KOPT-K1 (cell line): ENCODE measurements around the gene TDRD3.

Source experiments
- H3K27ac ChIP-seq: fragments of 200-600 bp; sonication (generic); 2 replicates; pipeline ENCODE4 v1.5.1; 2016; ENCODE audit warnings: antibody characterized with exemption, mild to moderate bottlenecking, low read depth, low read length; ENCODE audit not compliant: poor library complexity, severe bottlenecking
- H3K36me3 ChIP-seq: fragments of 200-600 bp; sonication (generic); 2 replicates; pipeline ENCODE4 v1.5.1; 2017; ENCODE audit warnings: antibody characterized with exemption, mild to moderate bottlenecking, low read length, moderate library complexity; ENCODE audit not compliant: insufficient read depth
- H3K9me3 ChIP-seq: fragments of 200-600 bp; sonication (generic); 2 replicates; pipeline ENCODE4 v1.5.1; 2017; ENCODE audit warnings: antibody characterized with exemption, low read length, mild to moderate bottlenecking; ENCODE audit not compliant: insufficient read depth, poor library complexity, severe bottlenecking

The TDRD3 gene

DNA sequence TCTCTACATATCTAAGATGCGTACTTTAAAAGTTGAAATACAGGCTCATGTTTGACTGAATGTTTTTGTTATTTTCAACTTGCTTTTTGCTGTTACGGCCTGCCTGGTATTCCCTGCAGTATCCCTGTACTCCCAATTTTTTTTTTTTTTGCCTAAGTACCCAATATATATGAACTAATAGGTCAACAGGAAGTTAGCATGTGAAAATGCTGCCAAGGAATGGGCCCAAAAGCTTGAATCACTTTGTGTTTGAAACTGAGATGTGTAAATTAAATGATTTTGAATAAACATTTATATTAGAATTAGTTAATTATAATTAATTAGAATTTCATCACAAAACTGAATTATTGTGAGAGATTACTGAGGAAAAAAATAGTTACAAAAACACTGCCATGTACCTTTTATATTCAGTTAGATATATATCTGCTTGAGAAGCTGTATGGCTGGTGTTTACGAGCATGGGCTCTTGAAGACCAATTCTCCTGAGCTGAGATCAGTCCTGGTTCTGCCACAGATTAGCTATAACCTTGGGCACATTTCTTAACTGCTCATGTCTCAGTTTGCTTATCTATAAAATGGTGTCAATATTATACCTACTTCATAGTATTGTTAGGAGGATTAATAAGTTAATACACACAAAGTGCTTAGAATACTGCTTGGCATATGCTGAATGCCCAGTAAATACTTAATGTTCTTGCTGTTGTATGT is 16.0 kb downstream of the TDRD3 start:
- Histone ChIP-seq H3K27ac (no peak overlapping the region), H3K36me3 (no peaks in the 10 kb centered on the region), H3K9me3 (peaks cover 9% of the 10 kb centered on the region)

DNA sequence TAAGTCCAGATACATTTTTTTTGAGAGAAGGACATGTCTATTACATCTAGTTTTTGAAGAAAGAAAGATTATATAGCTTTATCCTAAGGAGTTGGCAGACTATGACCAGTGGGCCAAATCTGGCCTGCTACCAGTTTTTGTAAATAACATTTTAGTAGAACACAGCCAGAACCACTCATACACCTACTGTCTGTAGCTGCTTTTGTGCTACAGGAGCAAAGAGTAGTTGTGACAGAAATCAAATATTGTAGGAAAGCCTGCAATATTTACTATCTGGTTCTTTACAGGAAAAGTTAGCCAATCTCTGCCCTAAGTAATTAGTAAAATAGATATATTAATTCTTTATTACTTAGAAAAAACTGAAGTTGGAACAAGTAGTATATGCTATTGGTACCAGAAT is 17.2 kb downstream of the TDRD3 start:
- Histone ChIP-seq H3K9me3 (no peaks in the 10 kb centered on the region), H3K36me3 (no peaks in the 10 kb centered on the region), H3K27ac (no peak overlapping the region)

DNA sequence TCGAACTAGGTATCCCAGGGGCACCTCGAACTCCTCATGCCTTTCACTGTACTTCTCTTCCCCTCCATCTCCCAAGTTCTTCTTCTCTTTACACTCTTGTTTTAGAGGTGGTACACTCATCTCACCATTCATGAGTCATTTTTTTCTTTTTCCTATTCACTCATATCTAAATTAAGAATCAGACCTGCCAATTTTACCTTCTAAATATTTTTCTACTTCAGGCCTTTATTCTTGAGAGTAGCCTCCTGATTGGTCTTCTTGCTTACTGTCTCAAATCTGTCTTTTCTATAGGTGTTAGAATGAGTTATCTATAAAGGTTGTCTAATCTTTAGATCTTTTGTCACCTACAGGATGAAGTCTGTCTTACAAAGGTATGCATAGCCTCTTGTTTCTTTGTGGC is 20.7 kb downstream of the TDRD3 start:
- no peak overlapping the region for H3K27ac ChIP-seq
- H3K9me3 ChIP-seq = peaks cover 16% of the 10 kb centered on the region
- no peaks in the 10 kb centered on the region for H3K36me3 ChIP-seq

DNA sequence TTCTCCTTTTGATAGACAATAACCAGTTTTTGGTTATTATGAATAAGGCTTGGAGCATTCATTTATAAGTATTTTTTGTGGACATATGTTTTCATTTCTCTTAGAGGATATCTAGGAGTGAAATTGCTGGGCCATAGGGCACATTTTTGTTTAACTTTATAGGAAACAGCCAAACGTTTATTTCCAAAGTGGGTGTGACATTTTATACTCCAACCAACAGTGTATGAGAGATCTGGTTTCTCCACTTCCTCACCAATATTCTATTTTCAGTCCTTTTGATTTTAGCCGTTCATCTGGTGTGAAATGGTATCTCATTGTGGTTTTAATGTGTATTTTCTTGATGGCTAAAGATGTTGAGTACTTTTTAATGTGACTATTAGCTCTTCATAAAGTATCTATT is 21.9 kb downstream of the TDRD3 start:
- peaks cover 16% of the 10 kb centered on the region for H3K9me3 ChIP-seq
- no peak overlapping the region for H3K27ac ChIP-seq
- no peaks in the 10 kb centered on the region for H3K36me3 ChIP-seq

DNA sequence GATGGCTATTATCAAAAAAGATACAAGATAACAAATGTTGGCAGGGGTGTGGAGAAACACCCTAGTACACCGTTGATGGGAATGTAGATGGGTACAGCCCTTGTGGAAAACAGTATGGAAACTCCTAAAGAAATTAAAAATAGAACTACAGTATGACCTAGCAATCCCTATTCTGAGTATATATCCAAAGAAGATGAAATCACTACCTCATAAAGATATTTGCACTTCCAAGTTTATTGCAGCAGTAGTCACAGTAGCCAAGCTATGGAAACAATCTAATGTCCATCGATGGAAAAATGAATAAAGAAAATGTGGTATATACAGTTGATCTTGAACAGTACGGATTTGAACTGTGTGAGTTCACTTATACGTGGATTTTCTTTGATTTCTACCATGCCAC is 28.3 kb downstream of the TDRD3 start:
- Histone ChIP-seq H3K36me3 (no peaks in the 10 kb centered on the region), H3K27ac (no peak overlapping the region)

DNA sequence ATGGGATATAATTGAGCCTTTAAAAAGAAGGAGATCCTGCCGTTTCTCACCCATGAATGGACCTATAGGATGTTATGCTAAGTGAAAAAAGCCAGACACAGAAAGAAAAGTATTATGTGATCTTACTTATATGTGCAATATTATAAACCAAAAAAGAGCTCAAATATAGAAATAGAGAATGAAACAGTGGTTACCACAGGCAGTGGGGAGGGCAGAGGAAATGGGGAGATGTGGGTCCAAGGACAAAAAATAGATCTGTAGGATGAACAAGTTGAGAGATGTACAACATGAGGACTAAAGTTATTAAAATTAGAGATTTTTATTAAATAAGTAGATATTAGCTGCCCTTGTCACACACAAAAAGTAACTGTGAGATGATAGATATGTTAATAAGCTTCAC is 29.1 kb downstream of the TDRD3 start:
- H3K9me3 ChIP-seq = peaks cover 7% of the 10 kb centered on the region
- H3K36me3 ChIP-seq = no peaks in the 10 kb centered on the region
- H3K27ac ChIP-seq = no peak overlapping the region

More for the DNA sequence above, 28.3 kb downstream of the TDRD3 start:
- H3K9me3 ChIP-seq = peaks cover 14% of the 10 kb centered on the region

DNA sequence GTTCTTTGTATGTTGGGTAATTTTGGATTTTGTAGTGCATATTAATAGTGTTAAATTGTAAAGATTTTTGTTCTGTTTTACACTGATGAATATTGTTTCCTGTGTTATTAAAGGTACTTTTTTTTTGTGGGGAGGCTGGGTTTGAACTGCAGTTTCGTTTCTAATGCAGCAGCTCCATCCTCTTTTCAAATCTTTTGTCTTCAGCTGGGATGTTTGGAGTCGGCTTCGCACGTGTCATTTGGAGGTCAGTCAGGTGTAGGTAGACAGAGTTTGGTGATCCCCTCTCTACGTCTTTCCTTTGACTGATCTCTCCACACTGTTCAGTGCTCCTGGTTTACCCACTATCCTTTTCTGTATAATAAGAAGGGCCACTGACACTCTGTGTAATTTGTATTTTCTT is 30.3 kb downstream of the TDRD3 start:
- no peaks in the 10 kb centered on the region for H3K9me3 ChIP-seq
- H3K36me3 ChIP-seq = no peaks in the 10 kb centered on the region
- no peak overlapping the region for H3K27ac ChIP-seq

DNA sequence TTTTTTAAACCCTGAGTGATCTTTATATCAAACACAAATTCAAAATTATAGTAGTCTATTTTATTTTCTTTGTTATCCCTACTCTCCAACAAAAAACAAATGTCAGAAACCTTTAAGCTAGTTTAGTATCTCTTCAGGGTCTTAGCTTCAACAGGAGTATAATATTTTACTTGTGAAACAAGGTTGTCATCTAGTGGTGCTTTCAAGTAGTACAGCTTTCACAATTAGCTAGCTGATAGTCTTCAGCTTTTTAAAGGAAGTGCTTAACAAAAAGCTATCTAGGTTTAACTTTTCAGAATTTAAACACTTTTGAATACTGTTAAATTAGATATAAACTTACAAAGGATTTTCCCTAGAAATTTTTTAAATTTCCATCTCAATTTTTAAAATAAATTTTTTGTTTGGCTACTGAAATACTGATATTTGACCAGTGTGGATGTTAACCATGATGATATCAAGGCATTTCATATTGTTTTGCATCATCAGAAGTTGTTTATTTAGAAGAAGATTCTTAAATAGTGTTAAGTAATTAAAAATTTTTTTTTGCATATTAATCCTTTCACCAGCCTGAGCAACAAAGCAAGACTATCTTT is 34.2 kb downstream of the TDRD3 start:
- H3K9me3 ChIP-seq = peaks cover 5% of the 10 kb centered on the region
- H3K36me3 ChIP-seq = no peaks in the 10 kb centered on the region
- no peak overlapping the region for H3K27ac ChIP-seq

DNA sequence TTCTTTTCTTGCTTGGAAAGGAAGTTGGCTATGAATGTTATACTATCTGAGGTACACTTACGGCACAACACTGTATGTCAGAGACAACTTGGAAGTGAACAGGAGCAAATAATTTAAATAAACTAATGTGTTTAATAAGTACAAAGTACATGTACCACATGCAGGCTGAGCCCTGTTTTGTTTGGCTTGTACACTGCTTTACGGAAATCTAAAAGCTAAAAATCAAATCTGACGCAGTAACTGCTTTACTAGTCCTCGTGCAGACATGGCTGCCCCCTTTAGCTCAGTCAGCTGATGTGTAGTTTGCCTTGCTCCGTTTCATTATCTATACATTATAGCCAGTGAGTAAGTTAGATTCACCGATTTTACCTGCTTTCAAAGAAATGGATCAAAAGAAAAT is 36.5 kb downstream of the TDRD3 start:
- Histone ChIP-seq H3K9me3 (peaks cover 5% of the 10 kb centered on the region), H3K36me3 (no peaks in the 10 kb centered on the region), H3K27ac (no peak overlapping the region)

DNA sequence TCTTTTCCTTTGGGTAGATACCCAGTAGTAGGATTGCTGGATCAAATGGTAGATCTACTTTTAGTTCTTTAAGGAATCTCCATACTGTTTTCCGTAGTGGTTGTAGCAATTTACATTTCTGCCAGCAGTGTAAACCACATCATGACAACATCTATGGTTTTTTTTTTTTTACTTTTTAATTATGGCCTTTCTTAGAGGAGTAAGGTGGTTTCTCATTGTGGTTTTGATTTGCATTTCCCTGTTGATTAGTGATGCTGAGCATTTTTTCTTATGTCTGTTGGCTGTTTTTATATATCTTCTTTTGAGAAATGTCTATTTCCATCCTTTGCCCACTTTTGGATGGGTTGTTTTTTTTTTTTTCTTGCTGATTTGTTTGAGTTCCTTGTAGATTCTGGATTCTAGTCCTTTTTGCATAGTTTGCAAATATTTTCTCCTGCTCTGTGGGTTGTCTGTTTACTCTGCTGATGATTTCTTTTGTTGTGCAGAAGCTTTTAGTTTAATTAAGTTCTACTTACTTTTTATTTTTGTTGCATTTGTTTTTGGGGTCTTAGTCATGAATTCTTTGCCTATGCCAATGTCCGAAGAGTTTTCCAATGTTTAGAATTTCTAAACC is 38.8 kb downstream of the TDRD3 start:
- Histone ChIP-seq H3K36me3 (no peaks in the 10 kb centered on the region), H3K9me3 (peaks cover 5% of the 10 kb centered on the region), H3K27ac (no peak overlapping the region)

DNA sequence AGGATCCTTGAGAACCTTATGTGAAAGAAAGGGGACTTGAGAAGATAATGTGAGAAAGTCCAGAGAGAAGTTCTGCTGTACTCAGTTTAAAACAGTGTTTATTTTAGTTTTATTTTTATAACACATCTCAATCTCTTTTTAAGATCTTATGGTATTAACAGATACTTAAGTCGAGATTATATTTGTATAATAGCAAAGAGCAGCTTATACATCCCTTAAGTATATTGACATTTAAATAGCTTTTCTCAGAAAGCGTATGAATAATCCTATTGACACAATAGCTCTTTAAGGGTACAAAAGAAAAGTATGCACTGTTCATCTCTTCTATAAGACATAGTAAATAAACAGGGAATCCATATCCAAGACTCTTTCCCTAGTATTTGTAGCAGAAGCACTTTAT is 42.2 kb downstream of the TDRD3 start:
- no peak overlapping the region for H3K27ac ChIP-seq
- peaks cover 5% of the 10 kb centered on the region for H3K9me3 ChIP-seq
- no peaks in the 10 kb centered on the region for H3K36me3 ChIP-seq

DNA sequence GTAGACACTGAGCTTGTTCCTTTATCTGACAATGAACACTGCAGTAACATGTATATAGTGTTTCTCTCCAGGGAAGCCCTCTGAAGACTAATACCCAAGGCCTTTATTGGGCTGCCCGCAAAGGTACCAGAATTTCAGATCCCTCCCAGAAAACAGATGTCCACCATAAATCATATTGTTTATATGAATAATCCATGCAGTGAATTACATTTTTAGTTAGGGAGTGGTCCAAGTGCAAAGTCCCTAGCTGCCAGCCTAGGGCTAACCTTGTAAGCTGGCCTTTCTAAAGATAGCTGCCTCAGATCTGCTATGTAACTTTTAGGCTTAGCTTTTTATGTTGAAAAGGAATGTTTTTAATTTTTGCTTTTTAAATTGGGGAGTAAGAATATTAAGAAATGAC is 44.7 kb downstream of the TDRD3 start:
- H3K27ac ChIP-seq = no peak overlapping the region

DNA sequence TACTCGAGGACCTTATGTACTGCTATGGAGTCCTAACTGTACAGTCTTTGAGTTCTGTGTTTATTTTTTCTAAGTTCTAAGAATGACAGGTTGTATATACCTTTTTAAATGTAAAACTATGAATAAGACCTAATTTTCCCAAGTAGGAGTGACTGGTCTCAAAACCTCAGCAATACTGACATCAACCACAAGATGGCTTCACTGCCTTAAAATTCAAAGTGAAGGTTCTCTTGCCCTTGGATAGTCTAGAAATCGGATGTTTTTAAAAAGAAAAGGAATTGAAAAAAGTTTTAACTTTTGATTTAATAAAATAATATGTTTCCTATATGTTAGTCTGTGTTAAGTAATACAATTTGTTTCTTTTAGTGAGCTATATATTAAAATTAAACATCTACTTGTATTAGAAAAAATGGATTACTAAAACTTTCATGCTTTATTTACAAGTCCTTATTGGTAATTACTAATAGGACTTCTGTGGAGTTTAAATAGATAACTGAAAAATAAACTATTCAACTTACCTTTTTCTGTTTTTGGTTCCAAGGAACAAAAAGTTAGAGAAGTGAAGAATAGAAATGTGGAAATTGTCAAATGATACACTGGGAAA is 52.0 kb downstream of the TDRD3 start:
- Histone ChIP-seq H3K36me3 (no peaks in the 10 kb centered on the region), H3K9me3 (no peaks in the 10 kb centered on the region), H3K27ac (no peak overlapping the region)

More for the DNA sequence above, 44.7 kb downstream of the TDRD3 start:
- Histone ChIP-seq H3K9me3 (no peaks in the 10 kb centered on the region), H3K36me3 (no peaks in the 10 kb centered on the region)

DNA sequence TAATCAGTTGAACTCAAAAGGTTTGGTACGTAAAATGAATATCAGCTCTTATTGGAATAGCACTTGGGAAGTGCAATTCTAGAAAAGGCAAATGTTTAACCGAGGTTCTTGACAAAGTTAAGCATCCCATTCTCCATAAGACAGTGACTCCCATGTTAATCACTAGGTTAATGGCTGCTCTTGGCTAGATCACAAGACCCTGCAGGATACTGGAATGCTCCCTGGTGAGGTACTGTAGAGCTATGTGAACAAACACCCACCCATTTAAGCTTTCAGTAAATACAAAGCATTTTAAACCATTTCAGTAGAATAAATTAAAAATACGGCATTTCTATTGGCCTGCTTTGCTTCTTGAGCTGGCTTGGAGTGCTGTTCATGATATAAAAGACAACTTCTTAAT is 56.5 kb downstream of the TDRD3 start:
- Histone ChIP-seq H3K9me3 (no peaks in the 10 kb centered on the region), H3K36me3 (no peaks in the 10 kb centered on the region), H3K27ac (no peak overlapping the region)

DNA sequence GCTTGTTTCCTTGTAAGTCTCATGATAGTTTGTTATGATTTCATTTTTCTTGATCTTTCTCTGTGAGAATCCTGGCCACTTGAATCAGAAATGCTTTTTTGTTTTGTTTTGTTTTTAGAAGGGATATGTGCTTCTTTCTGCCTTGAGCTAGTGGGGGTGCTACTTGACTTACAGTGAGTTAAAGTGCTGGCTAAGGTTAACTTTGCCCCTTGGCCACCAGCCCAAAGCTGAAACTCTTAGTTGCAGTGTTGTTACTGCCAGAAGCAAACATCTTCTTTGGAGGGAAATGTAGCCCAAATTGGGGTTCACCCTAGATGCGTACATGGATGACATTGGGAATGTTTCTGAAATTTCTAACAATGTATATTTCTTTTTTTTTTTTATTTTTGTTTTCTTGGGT is 57.4 kb downstream of the TDRD3 start:
- Histone ChIP-seq H3K27ac (no peak overlapping the region), H3K36me3 (no peaks in the 10 kb centered on the region), H3K9me3 (no peaks in the 10 kb centered on the region)
